NOMO-1 treated with dmso at 0.1 percent for 144 hours (cell line): Measurements from ENCODE around the gene UNC13C.
A peak's percentile ranks its signal among the peaks of the same experiment; 100 is the strongest.

Experiments
- DNase-seq: peaks from one replicate; lab custom pipeline; 2025; ENCODE audit not compliant: unreplicated experiment; lab: John Stamatoyannopoulos, UW

Gene UNC13C

DNA sequence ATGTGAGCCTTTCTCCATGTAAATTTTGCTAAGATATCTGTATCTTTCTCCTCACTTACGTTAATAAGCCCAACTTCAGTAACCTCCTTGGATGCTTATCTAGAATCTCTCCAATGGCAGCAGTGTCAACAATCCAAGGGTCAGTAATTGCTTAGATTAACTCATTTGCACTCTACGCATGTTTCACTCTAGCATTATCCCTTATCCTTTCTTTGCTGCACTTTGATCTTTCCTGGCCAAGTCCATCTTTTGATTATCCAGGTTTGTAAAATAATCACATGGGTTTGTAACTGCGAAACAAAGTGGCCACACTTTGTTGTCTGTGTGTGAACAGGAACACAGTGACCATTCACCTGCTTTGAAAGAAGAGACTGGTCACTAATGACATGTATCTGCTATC lies 640.9 kb downstream of the UNC13C start:
- no peak for DNase-seq

DNA sequence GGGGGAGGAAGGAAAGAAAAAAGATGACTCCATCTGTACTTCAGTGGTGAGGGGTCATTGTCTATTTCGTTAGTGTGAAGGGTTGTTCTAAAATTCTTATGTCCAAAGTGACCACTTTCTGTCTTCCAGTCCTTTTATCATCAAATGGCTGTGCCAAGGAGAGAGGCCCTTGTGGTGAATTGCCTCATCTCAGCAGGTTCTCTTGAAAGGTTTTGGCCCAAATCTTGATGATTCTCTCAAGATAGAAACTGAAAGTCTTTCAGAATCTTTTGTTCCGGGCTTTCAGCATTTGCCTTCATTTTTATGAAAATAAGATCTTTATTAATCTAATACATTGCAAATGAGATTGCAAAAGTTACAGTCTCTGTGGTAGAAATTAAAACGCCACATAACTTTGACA lies 642.7 kb downstream of the UNC13C start:
- DNase-seq, result no peak

- DNase-seq, result no peak
Measured at GRCh38 chr15:54636147-54636546, 657.9 kb downstream of the UNC13C start.

- no peak for DNase-seq
Measured at GRCh38 chr15:54638666-54639065, 660.4 kb downstream of the UNC13C start.

DNA sequence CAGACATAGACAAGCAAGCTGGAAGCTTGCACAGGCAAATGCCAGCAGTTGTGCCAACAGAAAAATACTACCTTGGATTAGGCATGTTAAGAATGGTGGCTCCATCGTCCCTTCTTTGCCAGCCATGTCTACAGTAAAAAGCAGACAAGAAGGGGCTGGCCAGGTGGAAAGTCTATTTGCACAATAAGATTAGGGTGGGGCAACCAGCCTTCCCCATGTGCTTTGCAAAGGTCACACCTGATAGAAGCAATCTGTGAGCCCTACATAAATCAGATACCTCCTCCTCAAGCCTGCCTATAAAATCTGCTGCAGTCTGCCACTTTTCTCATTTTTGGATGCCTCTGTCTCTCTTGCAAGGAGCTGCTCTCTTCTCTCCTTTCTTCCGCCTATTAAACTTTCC lies 662.6 kb downstream of the UNC13C start:
- no peak for DNase-seq

DNA sequence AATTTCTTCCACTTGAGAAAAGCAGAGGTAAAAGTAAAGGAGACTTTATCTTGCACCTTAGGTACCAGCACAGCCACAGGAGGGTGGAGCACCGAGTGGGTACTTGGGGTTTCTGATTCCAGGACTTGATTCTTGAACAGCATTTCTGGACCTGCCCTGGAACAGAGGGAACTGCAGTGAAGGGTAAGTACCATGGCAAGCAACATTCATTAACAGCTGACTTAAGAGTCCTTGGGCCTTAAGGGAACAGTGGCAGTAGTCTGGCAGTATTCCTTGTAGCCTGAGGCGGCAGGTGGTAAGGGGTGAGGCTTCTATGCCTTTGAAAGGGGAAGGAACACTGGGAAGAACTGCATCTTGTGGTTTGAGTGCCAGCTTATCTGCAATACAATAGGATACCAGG lies 666.6 kb downstream of the UNC13C start:
- DNase-seq, result no peak

DNA sequence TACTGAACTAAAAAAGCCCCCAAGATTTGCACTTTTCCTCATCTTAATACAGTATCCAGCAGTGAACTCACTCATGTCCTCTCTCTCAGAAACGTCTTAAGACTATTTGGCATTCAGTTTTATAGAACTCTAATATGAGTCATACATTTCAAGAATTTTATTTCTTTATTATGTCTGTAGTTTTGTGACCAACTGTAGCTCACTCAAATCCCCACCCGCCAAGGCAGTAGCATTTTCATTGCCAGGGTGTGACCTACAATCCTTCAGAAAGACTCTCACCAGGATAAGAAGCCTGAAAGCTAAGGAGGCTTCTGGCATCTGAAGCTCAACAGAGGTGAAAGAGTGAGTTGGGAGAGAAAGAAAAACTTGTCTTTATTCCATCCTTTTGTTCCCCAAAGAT lies 681.4 kb downstream of the UNC13C start:
- DNase-seq, result no peak

DNA sequence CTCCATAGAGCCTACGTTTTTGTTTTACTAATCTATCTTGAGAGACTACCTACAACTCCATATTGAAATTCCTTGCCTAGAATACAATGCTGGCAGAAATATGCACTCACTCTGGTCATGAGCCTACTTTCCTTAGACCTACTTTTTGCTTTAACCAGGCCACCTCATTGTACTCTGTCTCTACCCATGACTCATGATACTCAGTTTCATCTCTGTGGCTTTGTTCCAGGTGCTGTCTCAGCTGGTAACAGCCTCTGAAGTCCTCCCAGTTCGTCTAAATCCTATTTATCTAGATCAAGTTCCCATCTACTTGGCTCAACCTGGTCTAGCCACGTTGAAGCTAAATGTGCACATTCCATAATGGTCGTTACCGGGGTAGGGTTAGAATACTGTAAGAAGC lies 682.1 kb downstream of the UNC13C start:
- no peak for DNase-seq

DNA sequence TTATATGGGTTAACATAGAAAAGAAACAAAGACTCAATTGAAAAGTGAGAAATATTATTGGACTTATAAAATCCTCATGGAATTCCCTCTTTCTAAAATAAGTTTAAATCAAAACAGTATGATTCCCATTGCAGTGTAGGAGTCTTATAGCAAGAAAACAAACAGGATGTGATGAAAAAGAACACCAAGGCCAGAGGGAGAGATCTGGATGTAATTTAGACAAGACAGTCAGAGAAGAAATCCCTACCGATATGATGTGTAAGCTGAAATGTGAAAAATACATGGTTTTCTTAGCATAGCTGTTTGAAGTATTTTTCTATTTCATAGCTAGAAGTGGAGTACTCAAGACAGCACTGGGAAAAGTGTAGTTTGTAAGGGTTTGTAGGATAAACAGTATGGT lies 697.0 kb downstream of the UNC13C start:
- no peak for DNase-seq

GRCh38 chr15:54681584-54681983 lies 703.3 kb downstream of the UNC13C start:
- DNase-seq, result peak; percentile 87
